BLaER1 treated with 17β-estradiol and CSF1 and Interleukin-3, amounts not matched to agents 10 nM and 100 nM (cell line): Measurements from ENCODE around the gene TRIM67.

ENCODE experiments used
- H3K27ac ChIP-seq, 11 experiments: shearing (Covaris generic); formaldehyde crosslinking; 2 replicates each; pipeline ENCODE4 v1.8.1; 2022
- H3K27me3 ChIP-seq, 11 experiments: shearing (Covaris generic); formaldehyde crosslinking; 2 replicates each; pipeline ENCODE4 v1.8.1; 2022
- H3K36me3 ChIP-seq, 11 experiments: shearing (Covaris generic); formaldehyde crosslinking; 2 replicates each; pipeline ENCODE4 v1.8.1; 2022
- H3K4me1 ChIP-seq, 10 experiments: shearing (Covaris generic); formaldehyde crosslinking; 2 replicates each; pipeline ENCODE4 v1.8.1; 2022
- H3K4me2 ChIP-seq, 11 experiments: shearing (Covaris generic); formaldehyde crosslinking; 2 replicates each; pipeline ENCODE4 v1.8.1; 2022
- H3K4me3 ChIP-seq, 10 experiments: shearing (Covaris generic); formaldehyde crosslinking; 2 replicates each; pipeline ENCODE4 v1.8.1; 2022
- H3K9ac ChIP-seq, 11 experiments: shearing (Covaris generic); formaldehyde crosslinking; 2 replicates each; pipeline ENCODE4 v1.8.1; 2022
- H3K9me3 ChIP-seq, 11 experiments: shearing (Covaris generic); formaldehyde crosslinking; replicated peaks in 1 of 11; 2 replicates each; pipeline ENCODE4 v1.8.1; 2022
- H4K20me1 ChIP-seq, 11 experiments: shearing (Covaris generic); formaldehyde crosslinking; 2 replicates each; pipeline ENCODE4 v1.8.1; 2022
- Cebpa-rat ChIP-seq, 11 experiments: shearing (Covaris generic); IDR thresholded peaks; 2 replicates each; pipeline ENCODE4 v1.8.1; 2022

TRIM67 gene

GRCh38 chr1:231193710-231194340 is 32.0 kb downstream of the TRIM67 start:
- H3K4me2 ChIP-seq: peak overlapping the region in 3 of 11 experiments; percentile 2 to 19 (median 10); a peak in 1 of 22 replicates
- H4K20me1 ChIP-seq: no peaks in the 10 kb centered on the region
- TF ChIP-seq Cebpa-rat (IDR thresholded peaks at IDR 0.05): no peak
- H3K4me3 ChIP-seq: no peak overlapping the region
- H3K4me1 ChIP-seq: peaks cover 0 to 28% (median 20%) of the 10 kb centered on the region in 10 experiments; a peak in 15 of 20 replicates
- H3K27me3 ChIP-seq: no peaks in the 10 kb centered on the region; a peak in 1 of 22 replicates
- H3K9me3 ChIP-seq: peaks cover 0 to 14% (median 4%) of the 10 kb centered on the region in 11 experiments; a peak in 6 of 22 replicates
- H3K9ac ChIP-seq: no peak overlapping the region
- no peaks in the 10 kb centered on the region for H3K36me3 ChIP-seq
- no peak overlapping the region for H3K27ac ChIP-seq

DNA sequence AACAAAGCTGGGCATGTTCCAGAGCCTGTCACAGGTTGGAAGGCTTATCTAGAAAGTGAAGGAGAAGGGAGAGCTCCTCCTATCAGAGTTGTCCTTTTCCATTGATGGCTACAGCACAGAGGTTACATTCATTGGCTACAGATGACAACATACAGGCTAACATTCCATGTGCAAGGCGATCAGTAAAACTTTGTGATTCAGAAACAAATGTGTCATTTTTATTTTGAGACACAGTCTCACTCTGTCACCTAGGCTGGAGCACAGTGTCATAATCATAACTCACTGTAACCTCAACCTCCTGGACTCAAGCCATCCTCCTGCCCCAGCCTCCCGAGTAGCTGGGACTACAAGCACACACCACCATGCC is 32.6 kb downstream of the TRIM67 start:
- no peak overlapping the region for H3K9ac ChIP-seq

DNA sequence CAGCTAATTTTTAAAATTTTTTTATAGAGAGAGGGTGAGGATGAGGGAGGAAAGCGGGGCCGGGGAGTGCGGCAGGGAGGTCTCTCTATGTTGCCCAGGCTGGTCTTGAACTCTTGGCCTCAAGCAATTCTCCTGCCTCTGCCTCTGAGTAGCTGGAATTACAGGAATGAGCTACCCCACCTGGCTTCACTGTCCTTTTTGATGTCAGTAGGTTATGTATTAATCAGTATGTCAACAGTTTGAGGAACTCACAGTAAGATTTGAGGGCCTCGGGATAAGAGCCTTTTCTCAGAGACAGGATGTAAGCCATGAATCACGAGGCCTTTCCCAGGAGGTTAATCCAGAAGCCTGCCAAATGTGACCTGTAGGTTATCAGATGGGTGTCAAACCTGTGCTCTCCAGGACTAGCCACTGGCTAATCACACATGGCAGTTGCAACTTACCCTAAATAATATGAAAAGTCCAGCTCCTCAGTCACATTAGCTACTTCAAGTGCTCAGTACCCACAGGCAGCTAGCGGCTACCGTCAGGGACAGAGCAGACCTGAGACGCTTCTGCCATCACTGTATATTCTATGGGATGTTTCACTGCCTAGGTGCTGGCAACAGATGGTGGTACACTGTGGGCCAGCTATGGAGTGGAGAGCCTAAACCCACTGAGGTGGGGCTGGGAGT is 33.1 kb downstream of the TRIM67 start:
- TF ChIP-seq Cebpa-rat (IDR thresholded peaks at IDR 0.05): no peak

More for the DNA sequence above, 32.6 kb downstream of the TRIM67 start:
- H3K9me3 ChIP-seq: peaks cover 0 to 10% (median 4%) of the 10 kb centered on the region in 11 experiments; a peak in 6 of 22 replicates
- 0 out of 22 replicates have a peak overlapping the region, but pooled peaks of 2 of the 11 experiments have one; percentile 10 to 55 for H3K4me2 ChIP-seq
- no peak overlapping the region for H3K4me3 ChIP-seq
- no peaks in the 10 kb centered on the region for H3K36me3 ChIP-seq
- H4K20me1 ChIP-seq: no peaks in the 10 kb centered on the region
- H3K27ac ChIP-seq: no peak overlapping the region
- no peaks in the 10 kb centered on the region; a peak in 1 of 22 replicates for H3K27me3 ChIP-seq
- TF ChIP-seq Cebpa-rat (IDR thresholded peaks at IDR 0.05): no peak
- peaks cover 0 to 28% (median 20%) of the 10 kb centered on the region in 10 experiments; a peak in 15 of 20 replicates for H3K4me1 ChIP-seq

GRCh38 chr1:231196307-231196706 is 34.4 kb downstream of the TRIM67 start:
- no peaks in the 10 kb centered on the region; a peak in 1 of 22 replicates for H3K27me3 ChIP-seq
- no peaks in the 10 kb centered on the region for H3K36me3 ChIP-seq
- TF ChIP-seq Cebpa-rat (IDR thresholded peaks at IDR 0.05): no peak
- peaks cover 0 to 28% (median 20%) of the 10 kb centered on the region in 10 experiments; a peak in 15 of 20 replicates for H3K4me1 ChIP-seq
- no peaks in the 10 kb centered on the region for H3K9me3 ChIP-seq
- H3K4me2 ChIP-seq: peak overlapping the region in 3 of 11 experiments; percentile 41 to 62 (median 55); a peak in 5 of 22 replicates
- no peaks in the 10 kb centered on the region for H4K20me1 ChIP-seq
- no peak overlapping the region for H3K9ac ChIP-seq
- H3K4me3 ChIP-seq: no peak overlapping the region
- H3K27ac ChIP-seq: no peak overlapping the region

More for the DNA sequence above, 33.1 kb downstream of the TRIM67 start:
- no peak overlapping the region for H3K9ac ChIP-seq
- H3K4me1 ChIP-seq: peaks cover 0 to 28% (median 20%) of the 10 kb centered on the region in 10 experiments; a peak in 15 of 20 replicates
- peak overlapping the region in 9 of 11 experiments; percentile 31 to 62 (median 42); a peak in 17 of 22 replicates for H3K4me2 ChIP-seq
- H3K27me3 ChIP-seq: no peaks in the 10 kb centered on the region; a peak in 1 of 22 replicates
- no peak overlapping the region for H3K27ac ChIP-seq
- H3K4me3 ChIP-seq: no peak overlapping the region
- H4K20me1 ChIP-seq: no peaks in the 10 kb centered on the region
- H3K9me3 ChIP-seq: peaks cover 0 to 5% (median 0%) of the 10 kb centered on the region in 11 experiments; a peak in 2 of 22 replicates
- no peaks in the 10 kb centered on the region for H3K36me3 ChIP-seq

DNA sequence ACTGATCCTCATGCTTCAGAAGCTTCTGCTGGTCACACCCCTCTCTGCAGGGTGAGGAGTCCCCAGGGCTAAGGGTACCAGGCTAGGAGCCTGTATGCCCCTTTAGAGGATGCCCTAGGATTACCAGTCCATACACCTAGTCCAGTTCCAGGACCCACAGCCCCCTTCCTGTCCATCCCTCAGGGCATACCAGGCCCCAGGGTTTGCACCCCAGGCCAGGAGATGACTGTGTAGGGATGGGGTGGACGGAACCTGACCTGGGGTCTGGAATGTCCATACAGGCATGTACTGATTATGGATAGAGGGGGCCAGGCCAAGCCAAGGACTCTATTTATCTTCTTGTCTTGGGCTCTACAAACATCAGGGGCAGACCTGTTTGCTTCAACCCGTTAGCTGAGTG is 34.9 kb downstream of the TRIM67 start:
- Histone ChIP-seq H3K4me2 (no peak overlapping the region), H3K27ac (no peak overlapping the region), H3K4me3 (no peak overlapping the region), H3K4me1 (peaks cover 0 to 28% (median 20%) of the 10 kb centered on the region in 10 experiments; a peak in 15 of 20 replicates), H3K27me3 (no peaks in the 10 kb centered on the region; a peak in 1 of 22 replicates), H3K9ac (no peak overlapping the region), H3K36me3 (no peaks in the 10 kb centered on the region), H3K9me3 (no peaks in the 10 kb centered on the region), H4K20me1 (no peaks in the 10 kb centered on the region)
- no peak for TF ChIP-seq Cebpa-rat (IDR thresholded peaks at IDR 0.05)

DNA sequence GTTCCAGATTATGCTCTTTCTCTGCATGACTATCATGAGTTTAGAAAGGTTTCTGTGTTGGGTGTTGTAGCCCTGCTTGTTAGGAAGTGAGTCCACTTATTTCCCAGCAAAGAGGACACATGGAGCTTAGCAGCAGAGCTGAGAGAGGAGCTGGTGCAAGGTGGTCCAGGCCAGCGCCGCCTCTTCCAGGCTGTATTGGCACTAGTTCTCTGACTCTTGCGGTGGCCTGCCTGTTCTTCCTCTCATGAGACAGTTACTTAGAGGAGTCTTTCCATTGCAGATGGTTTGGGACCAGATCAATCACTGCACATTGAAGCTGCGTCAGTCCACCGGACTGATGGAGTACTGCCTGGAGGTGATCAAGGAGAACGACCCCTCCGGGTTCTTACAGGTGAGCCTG is 38.0 kb downstream of the TRIM67 start:
- peaks cover 0 to 21% (median 11%) of the 10 kb centered on the region in 10 experiments; a peak in 15 of 20 replicates for H3K4me1 ChIP-seq
- no peaks in the 10 kb centered on the region for H3K27me3 ChIP-seq
- no peak for TF ChIP-seq Cebpa-rat (IDR thresholded peaks at IDR 0.05)
- no peaks in the 10 kb centered on the region for H3K36me3 ChIP-seq
- no peaks in the 10 kb centered on the region for H3K9me3 ChIP-seq
- H3K27ac ChIP-seq: no peak overlapping the region
- no peaks in the 10 kb centered on the region; a peak in 1 of 22 replicates for H4K20me1 ChIP-seq
- no peak overlapping the region for H3K4me3 ChIP-seq
- H3K9ac ChIP-seq: no peak overlapping the region
- H3K4me2 ChIP-seq: no peak overlapping the region

- Histone ChIP-seq H3K27me3 (no peaks in the 10 kb centered on the region), H3K4me1 (peaks cover 0 to 14% (median 5%) of the 10 kb centered on the region in 10 experiments; a peak in 15 of 20 replicates), H3K4me2 (no peak overlapping the region), H3K27ac (no peak overlapping the region), H3K9ac (no peak overlapping the region), H4K20me1 (no peaks in the 10 kb centered on the region; a peak in 1 of 22 replicates), H3K9me3 (no peaks in the 10 kb centered on the region), H3K36me3 (no peaks in the 10 kb centered on the region), H3K4me3 (no peak overlapping the region)
- no peak for TF ChIP-seq Cebpa-rat (IDR thresholded peaks at IDR 0.05)
Observed at GRCh38 chr1:231200388-231201031, 38.7 kb downstream of the TRIM67 start.

- H3K9ac ChIP-seq: no peak overlapping the region
- no peak overlapping the region for H3K4me2 ChIP-seq
- H3K4me1 ChIP-seq: peaks cover 0 to 10% (median 0%) of the 10 kb centered on the region in 10 experiments; a peak in 5 of 20 replicates
- no peak for TF ChIP-seq Cebpa-rat (IDR thresholded peaks at IDR 0.05)
- H3K36me3 ChIP-seq: no peaks in the 10 kb centered on the region
- H3K4me3 ChIP-seq: no peak overlapping the region
- H3K9me3 ChIP-seq: no peaks in the 10 kb centered on the region
- H3K27me3 ChIP-seq: no peaks in the 10 kb centered on the region
- H3K27ac ChIP-seq: no peak overlapping the region
- no peaks in the 10 kb centered on the region; a peak in 1 of 22 replicates for H4K20me1 ChIP-seq
Observed at GRCh38 chr1:231201375-231201978, 39.6 kb downstream of the TRIM67 start.
